Liver (tissue), 3 donors: Measurements from ENCODE around the gene MAP2K6.

Experiments used
- CTCF ChIP-seq: fragments of 150-350 bp; IDR thresholded peaks from 2 replicates; pipeline ENCODE4 v1.5.1; 2017; ENCODE audit warnings: improper control_type of control experiment, low read depth, low read length; ENCODE audit not compliant: missing input control
- TAF1 ChIP-seq: conservative IDR thresholded peaks from 2 replicates; pipeline ENCODE4 v1.6.1; 2016; ENCODE audit warnings: antibody characterized with exemption, mild to moderate bottlenecking
- YY1 ChIP-seq: IDR thresholded peaks from 2 replicates; pipeline ENCODE4 v1.6.1; 2016; ENCODE audit warnings: antibody characterized with exemption, mild to moderate bottlenecking
- donor health status: healthy.
- donor health status: healthy.

DNA sequence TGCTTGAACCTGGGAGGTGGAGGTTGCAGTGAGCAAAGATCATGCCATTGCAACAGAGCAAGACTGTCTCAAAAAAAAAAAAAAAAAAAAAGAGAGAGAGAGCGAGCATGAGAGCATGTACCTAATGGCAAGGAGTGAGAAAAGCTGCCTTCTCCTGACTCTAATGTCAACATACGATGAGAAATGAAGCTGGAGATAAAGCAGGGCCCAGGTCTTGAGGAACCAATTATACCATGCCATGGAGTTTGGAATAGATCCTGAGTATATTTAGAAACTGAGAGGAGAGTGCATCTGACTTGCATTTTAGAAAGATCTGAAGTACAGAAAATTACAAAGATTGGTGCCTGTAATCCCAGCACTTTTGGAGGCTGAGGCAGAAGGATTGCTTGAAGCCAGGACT is 3.8 kb upstream of the MAP2K6 start:
- TF ChIP-seq YY1 = no peak
- TF ChIP-seq CTCF = no peak
- no peak for TF ChIP-seq TAF1
